T-cell (primary cell): ENCODE data around the gene P4HTM. TPM values are rescaled to one million over a fixed set of nuclear protein-coding genes. Genes with fewer than 3 reads are reported as not detected.

Source experiments
- ATAC-seq, 4 experiments: fragments of 200-7000 bp in 3 of 4; fragments of 150-1000 bp in 1 of 4; cut with Tn5 transposase; replicated peaks in 1 of 4; 1 replicate in 3 of 4; 2 replicates in 1 of 4; pipeline ENCODE4 v1.10.0; 2021; ENCODE audit warnings: moderate library complexity in 3 of 4, mild to moderate bottlenecking in 2 of 4, moderate number of reproducible peaks in 1 of 4
- CTCF ChIA-PET, 2 donors: fragments of 300-600 bp; sonication (Branson Sonifier 250); formaldehyde crosslinking; loops; one replicate each; lab custom pipeline; 2022; ENCODE audit warnings: antibody characterized with exemption in 2 of 2; lab: Charles Lee
- POLR2A ChIA-PET, 2 donors: fragments of 300-600 bp; sonication (Branson Sonifier 250); formaldehyde crosslinking; loops; one replicate each; lab custom pipeline; 2022; ENCODE audit warnings: antibody characterized with exemption in 2 of 2; lab: Charles Lee
- DNase-seq, 35 experiments: peaks; one replicate each; pipeline versions ENCODE4 v3.0.0 to v3.0.0-alpha.2; 2013 to 2023
- H3K27ac ChIP-seq: one replicate; pipeline ENCODE4 v1.5.1; 2013; ENCODE audit warnings: low read length
- H3K27me3 ChIP-seq, 2 experiments: replicated peaks in 1 of 2; 1 replicate in 1 of 2; 2 replicates in 1 of 2; pipeline versions ENCODE4 v1.6.1 to v1.7.0; 2013; ENCODE audit warnings: low read length in 1 of 2, mixed read lengths in 1 of 2; ENCODE audit not compliant: control insufficient read depth in 2 of 2, insufficient read depth in 2 of 2; ENCODE audit errors: extremely low read depth in 1 of 2
- H3K36me3 ChIP-seq, 2 donors: 1 replicate in 1 of 2; 2 replicates in 1 of 2; pipeline versions ENCODE4 v1.6.1 to v1.7.0; 2013; ENCODE audit warnings: low read length in 1 of 2; ENCODE audit not compliant: control insufficient read depth in 2 of 2, insufficient read depth in 1 of 2; ENCODE audit errors: extremely low read depth in 1 of 2
- H3K4me1 ChIP-seq, 2 experiments: 1 replicate in 1 of 2; 2 replicates in 1 of 2; pipeline versions ENCODE4 v1.6.1 to v1.7.0; 2013; ENCODE audit warnings: low read length in 2 of 2, mixed read lengths in 1 of 2; ENCODE audit not compliant: insufficient read depth in 2 of 2, control insufficient read depth in 1 of 2; ENCODE audit errors: extremely low read depth in 1 of 2
- H3K4me3 ChIP-seq, 2 donors: 1 replicate in 1 of 2; 2 replicates in 1 of 2; pipeline versions ENCODE4 v1.5.1 to v1.7.0; 2013; ENCODE audit warnings: mild to moderate bottlenecking in 2 of 2, low read length in 1 of 2, moderate library complexity in 1 of 2; ENCODE audit not compliant: control insufficient read depth in 1 of 2; ENCODE audit errors: extremely low read depth in 1 of 2
- H3K9me3 ChIP-seq: 2 replicates; pipeline ENCODE4 v1.7.0; 2013
- H3K27ac Mint-ChIP-seq, 2 donors: one replicate each; pipeline ENCODE4 v1.8.0; 2020 to 2021; ENCODE audit warnings: mild to moderate bottlenecking in 2 of 2, mixed read lengths in 2 of 2
- H3K27me3 Mint-ChIP-seq, 2 donors: one replicate each; pipeline ENCODE4 v1.8.0; 2021 to 2022; ENCODE audit warnings: mixed read lengths in 2 of 2
- H3K36me3 Mint-ChIP-seq: one replicate; pipeline ENCODE4 v1.8.0; 2021; ENCODE audit warnings: mixed read lengths
- H3K4me1 Mint-ChIP-seq, 3 donors: one replicate each; pipeline ENCODE4 v1.8.0; 2020 to 2022; ENCODE audit warnings: mixed read lengths in 3 of 3, mild to moderate bottlenecking in 1 of 3
- H3K4me3 Mint-ChIP-seq, 3 donors: one replicate each; pipeline ENCODE4 v1.8.0; 2020 to 2022; ENCODE audit warnings: mild to moderate bottlenecking in 3 of 3, mixed read lengths in 3 of 3, moderate library complexity in 3 of 3
- H3K9me3 Mint-ChIP-seq, 3 donors: one replicate each; pipeline ENCODE4 v1.8.0; 2020 to 2022; ENCODE audit warnings: mixed read lengths in 3 of 3
- WGBS: methylation state at CpG from one replicate; pipeline ENCODE4 v1.1.5; 2013; ENCODE audit warnings: missing lambda C conversion rate; ENCODE audit not compliant: insufficient coverage; 5-methylcytosine and 5-hydroxymethylcytosine counted together
- total RNA-seq, 35 experiments: library from RNA in 6 of 35; stranded (reverse) in 6 of 35; fragments of 120-200 nt in 1 of 35; gene quantifications; one replicate each; pipeline versions ENCODE4 v1.2.1 to v1.2.4 and lab custom pipeline; 2013 to 2026

Gene P4HTM
- total RNA-seq, 5 donors from 2014 or later (not counting 1 experiment from before 2014, with no cell fraction given) = 40.4 to 79.0 (median 73.6) TPM

- H3K27ac ChIP-seq = no peak overlapping the region
Measured at GRCh38 chr3:49009396-49009795, 19.4 kb downstream of the P4HTM start.

GRCh38 chr3:49012441-49013017 is 22.5 kb downstream of the P4HTM start:
- 95% methylated on average over 15 of the region's 17 CpGs for WGBS
- H3K36me3 ChIP-seq = peaks cover 36 to 44% of the 10 kb centered on the region in 2 donors
- Mint-ChIP-seq H3K9me3 (no peaks in the 10 kb centered on the region), H3K4me3 (no peak overlapping the region), H3K27ac (no peak overlapping the region), H3K36me3 (peaks cover 20% of the 10 kb centered on the region), H3K27me3 (no peaks in the 10 kb centered on the region), H3K4me1 (peaks cover 32 to 41% (median 33%) of the 10 kb centered on the region in 3 donors)
- no peak overlapping the region for H3K27ac ChIP-seq
- ChIA-PET CTCF (interaction anchor here (0.6 to 4.2 kb wide), 2 partner anchors 25 to 61 kb away, joined by 3 to 11 read pairs; no protein-coding TSS in a partner anchor), POLR2A (interaction anchor here in 1 of 2 donors (0.6 to 1.0 kb wide), 2 partner anchors 23 to 62 kb away, joined by 3 read pairs; no protein-coding TSS in a partner anchor)
- H3K4me1 ChIP-seq = peaks cover 2 to 25% of the 10 kb centered on the region in 2 experiments
- ATAC-seq = no peak
- H3K27me3 ChIP-seq = no peaks in the 10 kb centered on the region
- no peaks in the 10 kb centered on the region for H3K9me3 ChIP-seq
- no peak overlapping the region for H3K4me3 ChIP-seq
- DNase-seq = no peak

More at GRCh38 chr3:49009396-49009795, 19.4 kb downstream of the P4HTM start:
- no peak for ATAC-seq
- peaks cover 0 to 32% of the 10 kb centered on the region in 2 experiments for H3K4me1 ChIP-seq
- WGBS = 100% methylated on average over 2 of the region's 3 CpGs
- peaks cover 8% of the 10 kb centered on the region for H3K36me3 Mint-ChIP-seq
- no peak overlapping the region for H3K4me3 ChIP-seq
- CTCF ChIA-PET = interaction anchor here (0.6 to 4.2 kb wide), 3 partner anchors 10 to 269 kb away, joined by 3 to 11 read pairs (median 4); no protein-coding TSS in a partner anchor
- peak overlapping the region in 1 of 3 donors; percentile 93 for H3K4me3 Mint-ChIP-seq
- POLR2A ChIA-PET = interaction anchor here (0.6 to 1.1 kb wide), 2 partner anchors 11 to 20 kb away, joined by 3 to 4 read pairs; partner anchors contain the start of gene IMPDH2 (in 1 of the 2)
- H3K4me1 Mint-ChIP-seq = peaks cover 34 to 40% (median 39%) of the 10 kb centered on the region in 3 donors
- H3K9me3 Mint-ChIP-seq = no peaks in the 10 kb centered on the region
- no peaks in the 10 kb centered on the region for H3K9me3 ChIP-seq
- no peaks in the 10 kb centered on the region for H3K27me3 Mint-ChIP-seq
- DNase-seq = no peak
- H3K36me3 ChIP-seq = peaks cover 24 to 25% of the 10 kb centered on the region in 2 donors
- H3K27me3 ChIP-seq = no peaks in the 10 kb centered on the region
- H3K27ac Mint-ChIP-seq = peak overlapping the region in 1 of 2 donors; percentile 64

- peaks cover 28 to 39% (median 28%) of the 10 kb centered on the region in 3 donors for H3K4me1 Mint-ChIP-seq
- ATAC-seq = no peak
- DNase-seq = no peak
- H3K27ac Mint-ChIP-seq = no peak overlapping the region
- H3K27me3 ChIP-seq = no peaks in the 10 kb centered on the region
- no peaks in the 10 kb centered on the region for H3K9me3 Mint-ChIP-seq
- WGBS = 92% methylated on average over 18 of the region's 19 CpGs
- H3K9me3 ChIP-seq = no peaks in the 10 kb centered on the region
- no peak overlapping the region for H3K4me3 ChIP-seq
- POLR2A ChIA-PET = interaction anchor here in 1 of 2 donors (0.6 to 1.0 kb wide), 2 partner anchors 18 to 61 kb away, joined by 3 to 6 read pairs; no protein-coding TSS in a partner anchor
- peaks cover 20% of the 10 kb centered on the region for H3K36me3 Mint-ChIP-seq
- CTCF ChIA-PET = interaction anchor here (0.6 to 4.2 kb wide), 3 partner anchors 22 to 60 kb away, joined by 3 to 11 read pairs (median 5); no protein-coding TSS in a partner anchor
- H3K27ac ChIP-seq = no peak overlapping the region
- peaks cover 2 to 23% of the 10 kb centered on the region in 2 experiments for H3K4me1 ChIP-seq
- peaks cover 36 to 44% of the 10 kb centered on the region in 2 donors for H3K36me3 ChIP-seq
- H3K4me3 Mint-ChIP-seq = no peak overlapping the region
- no peaks in the 10 kb centered on the region for H3K27me3 Mint-ChIP-seq
Measured at GRCh38 chr3:49013113-49013737, 23.2 kb downstream of the P4HTM start.

- no peaks in the 10 kb centered on the region for H3K9me3 Mint-ChIP-seq
- Histone ChIP-seq H3K4me3 (no peak overlapping the region), H3K27me3 (no peaks in the 10 kb centered on the region), H3K4me1 (peaks cover 4 to 25% of the 10 kb centered on the region in 2 experiments), H3K36me3 (peaks cover 36 to 44% of the 10 kb centered on the region in 2 donors), H3K9me3 (no peaks in the 10 kb centered on the region), H3K27ac (no peak overlapping the region)
- H3K27ac Mint-ChIP-seq = no peak overlapping the region
- H3K36me3 Mint-ChIP-seq = peaks cover 20% of the 10 kb centered on the region
- DNase-seq (peak in 17 of 35 experiments; percentile 19 to 60 (median 37)), ATAC-seq (peak; percentile 26 to 36 (median 31))
- WGBS = 84% methylated on average over 18 of the region's 24 CpGs
- peaks cover 23 to 37% (median 28%) of the 10 kb centered on the region in 3 donors for H3K4me1 Mint-ChIP-seq
- no peak overlapping the region for H3K4me3 Mint-ChIP-seq
- ChIA-PET CTCF (interaction anchor here (0.9 to 4.2 kb wide), 4 partner anchors 22 to 27 kb away, joined by 4 to 11 read pairs (median 5); no protein-coding TSS in a partner anchor), POLR2A (interaction anchor here (0.5 to 1.1 kb wide), 4 partner anchors 14 to 285 kb away, joined by 3 to 7 read pairs (median 5); no protein-coding TSS in a partner anchor)
- no peaks in the 10 kb centered on the region for H3K27me3 Mint-ChIP-seq
Measured at GRCh38 chr3:49013738-49014660, 24.0 kb downstream of the P4HTM start.

GRCh38 chr3:49015072-49015471 is 25.0 kb downstream of the P4HTM start:
- Histone ChIP-seq H3K27me3 (no peaks in the 10 kb centered on the region), H3K36me3 (peaks cover 36 to 44% of the 10 kb centered on the region in 2 donors), H3K4me1 (peaks cover 8 to 35% of the 10 kb centered on the region in 2 experiments), H3K9me3 (no peaks in the 10 kb centered on the region), H3K27ac (no peak overlapping the region), H3K4me3 (no peak overlapping the region)
- no peak overlapping the region for H3K4me3 Mint-ChIP-seq
- DNase-seq (no peak), ATAC-seq (no peak)
- peaks cover 26 to 39% (median 32%) of the 10 kb centered on the region in 3 donors for H3K4me1 Mint-ChIP-seq
- no peaks in the 10 kb centered on the region for H3K27me3 Mint-ChIP-seq
- H3K27ac Mint-ChIP-seq = peak overlapping the region in 1 of 2 donors; percentile 11
- POLR2A ChIA-PET = interaction anchor here in 1 of 2 donors (1.1 kb wide), 1 partner anchor 13 kb away, joined by 4 read pairs; no protein-coding TSS in a partner anchor
- no peaks in the 10 kb centered on the region for H3K9me3 Mint-ChIP-seq
- CTCF ChIA-PET = interaction anchor here in 1 of 2 donors (1.0 to 2.6 kb wide), 3 partner anchors 8 to 28 kb away, joined by 3 to 5 read pairs (median 4); partner anchors contain the start of gene WDR6
- peaks cover 20% of the 10 kb centered on the region for H3K36me3 Mint-ChIP-seq
- WGBS = 95% methylated on average over 4 of the region's 8 CpGs
